HTR-8/SVneo (cell line): Measurements from ENCODE around the gene NFIL3.
"Not testable (repeated sequence)": the region's sequence is repeated elsewhere in the genome, so short reads cannot be mapped to it uniquely, and the experiment has no call there.

Experiments
- DNase-seq: peaks from one replicate; pipeline ENCODE4 v3.0.0; 2011; ENCODE audit warnings: low spot score, mixed read lengths; ENCODE audit not compliant: insufficient read length
- FAIRE-seq: peaks from 2 replicates; lab custom pipeline; 2011; peaks lifted over from hg19 to GRCh38; lab: Jason Lieb, UNC

Gene NFIL3

DNA sequence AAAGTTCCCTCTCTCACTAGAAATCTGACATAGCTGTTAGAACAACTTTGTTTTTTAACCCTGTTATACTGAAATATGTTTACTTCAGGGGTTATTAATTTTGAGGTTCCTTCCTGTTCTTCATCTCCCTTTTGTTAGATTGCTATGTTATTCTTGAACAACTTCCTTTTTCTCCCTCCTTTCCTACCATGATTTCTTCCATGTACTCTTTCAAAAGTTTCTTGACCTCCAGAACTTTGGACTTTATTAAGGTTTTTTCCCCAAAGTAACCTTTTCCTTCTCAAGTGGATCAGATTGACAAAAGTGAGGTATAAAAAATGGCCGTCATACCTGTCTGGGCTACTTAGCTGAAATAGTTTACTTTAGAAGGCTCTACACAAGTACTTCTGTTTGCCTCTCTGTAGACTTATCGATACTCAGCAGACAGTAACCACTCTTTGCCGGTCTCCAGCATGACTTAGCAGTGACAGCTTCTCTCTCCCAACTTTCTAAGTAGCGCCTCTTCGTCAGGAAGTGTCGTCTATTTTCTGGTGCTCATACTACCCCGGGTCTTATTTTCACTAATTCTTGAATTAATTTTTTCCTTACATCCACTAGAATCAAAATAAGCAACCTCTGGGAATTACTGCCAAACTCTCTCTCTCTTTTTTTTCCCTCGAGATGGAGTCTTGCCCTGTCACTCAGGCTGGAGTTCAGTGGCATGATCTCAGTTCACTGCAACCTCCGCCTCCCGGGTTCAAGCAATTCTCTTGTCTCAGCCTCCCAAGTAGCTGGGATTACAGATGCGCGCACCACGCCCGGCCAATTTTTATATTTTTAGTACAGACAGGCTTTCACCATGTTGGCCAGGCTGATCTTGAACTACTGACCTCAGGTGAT is 19.7 kb downstream of the NFIL3 start:
- no peak for FAIRE-seq
- no peak for DNase-seq

DNA sequence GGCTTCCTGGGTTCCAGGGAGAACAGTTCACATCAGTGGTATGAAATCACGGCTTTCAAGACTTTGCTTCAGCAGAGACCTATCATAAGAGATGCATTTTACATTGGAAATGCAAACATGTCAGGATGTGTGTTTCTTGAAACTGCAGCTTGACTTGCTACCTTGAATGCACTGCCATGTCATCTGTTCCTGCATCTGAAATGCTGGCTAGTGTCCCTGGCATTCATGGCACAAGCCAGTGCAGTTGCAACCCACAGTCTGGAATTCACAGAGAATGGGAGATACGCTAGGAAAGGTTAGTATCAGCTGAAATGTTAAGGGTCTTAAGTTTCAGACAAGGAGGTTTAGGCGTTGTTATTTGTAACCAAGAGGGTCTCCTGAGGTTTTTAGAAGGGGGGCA is 24.7 kb downstream of the NFIL3 start:
- no peak for DNase-seq
- no peak for FAIRE-seq

DNA sequence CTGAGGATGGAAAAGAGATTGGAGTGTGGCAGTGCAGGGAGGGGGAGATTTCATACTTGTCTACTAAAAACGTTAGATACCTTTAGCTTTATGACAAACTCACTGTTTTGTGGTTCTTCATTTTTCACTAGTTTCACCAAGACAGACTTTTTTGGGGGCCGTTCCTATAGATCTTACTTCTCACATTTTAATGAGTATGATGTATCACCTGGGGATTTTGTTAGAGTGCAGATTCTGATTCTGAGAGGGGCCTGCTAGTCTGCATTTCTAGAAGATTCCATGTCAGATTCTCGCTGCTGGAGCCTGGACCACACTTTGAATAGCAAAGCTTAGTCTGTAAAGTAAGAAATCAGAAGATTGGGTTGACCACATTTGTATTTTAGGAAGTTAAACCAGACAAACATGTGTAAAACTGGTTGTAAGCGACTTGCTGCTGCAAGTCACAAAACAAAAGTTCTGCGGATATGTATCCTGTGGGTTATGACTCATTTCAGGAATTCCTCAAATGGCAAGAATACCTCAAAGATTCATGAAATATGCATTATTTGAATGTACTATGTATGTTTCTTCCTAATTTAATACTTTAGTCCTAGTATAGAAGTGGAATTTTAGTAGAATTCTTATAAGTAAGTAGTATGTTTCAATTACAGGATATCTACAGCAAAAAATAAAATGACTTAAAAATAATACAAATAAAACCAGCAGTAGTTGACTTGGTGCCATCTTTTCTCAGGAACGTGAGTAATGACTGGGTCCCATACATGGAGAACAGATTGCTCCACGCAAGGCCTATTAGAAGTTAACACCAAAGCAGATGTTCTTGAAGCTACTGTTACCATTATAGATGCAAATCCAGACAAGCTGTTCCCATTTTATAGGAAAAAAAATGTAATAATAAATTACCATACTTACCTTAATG is 27.8 kb downstream of the NFIL3 start:
- DNase-seq (peak; percentile 41), FAIRE-seq (no peak)

DNA sequence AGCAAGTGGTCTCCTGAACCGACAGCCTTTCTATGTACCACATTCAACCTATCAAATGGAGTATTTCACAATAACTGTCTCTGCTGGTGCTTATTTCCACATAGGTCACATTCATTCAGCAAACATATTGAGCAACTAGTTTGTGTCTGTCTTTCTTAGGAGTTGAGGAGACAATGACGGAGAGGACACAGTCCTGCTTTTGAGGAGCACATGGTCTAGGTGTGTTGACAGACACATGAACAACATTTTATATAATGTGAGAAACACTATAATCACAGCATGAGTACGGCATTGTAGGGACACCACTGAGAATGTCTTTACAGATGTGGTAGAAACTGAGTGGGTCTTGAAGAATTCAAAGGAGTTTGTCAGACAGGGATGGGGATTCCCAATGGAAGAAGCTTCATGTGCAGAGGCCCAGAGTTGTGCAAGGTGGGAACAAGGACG is 28.5 kb downstream of the NFIL3 start:
- DNase-seq (peak; percentile 22), FAIRE-seq (no peak)

DNA sequence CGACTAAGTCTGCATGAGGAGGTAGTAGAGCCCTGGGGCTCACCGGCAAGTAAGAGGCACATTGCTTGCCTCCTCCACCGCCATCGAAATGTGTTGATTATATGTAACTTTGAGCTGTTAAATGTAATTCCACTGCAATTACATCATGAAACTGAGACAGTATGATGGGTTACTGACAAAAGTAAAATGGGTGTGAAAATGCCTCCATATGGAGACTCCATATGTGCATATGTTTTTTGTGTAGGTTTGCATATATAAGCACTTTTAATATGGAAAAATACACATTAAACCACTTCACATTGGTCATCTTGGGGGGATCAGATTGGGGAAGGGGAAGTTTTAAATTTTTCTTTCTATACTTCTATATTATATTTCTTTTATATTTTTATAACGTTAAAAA is 29.8 kb downstream of the NFIL3 start:
- no peak for DNase-seq
- no peak for FAIRE-seq

DNA sequence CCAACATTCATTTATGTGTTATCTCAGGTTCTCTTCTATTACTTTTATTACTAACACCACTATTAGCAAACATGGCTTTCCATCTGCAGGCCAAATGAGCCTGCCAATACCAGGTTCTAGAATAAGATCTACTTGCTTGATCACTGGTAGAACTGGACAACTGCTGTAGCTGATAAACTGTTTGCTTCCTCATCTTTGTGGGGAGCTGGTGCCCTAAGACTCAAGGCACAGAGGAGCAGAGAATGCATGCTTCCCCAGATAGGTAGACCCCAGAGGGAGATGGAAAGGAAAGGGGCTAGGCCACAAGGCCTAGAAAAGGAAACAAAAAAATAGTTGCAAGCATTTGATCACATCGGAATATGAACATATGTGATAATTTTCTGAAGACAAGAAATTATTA is 31.2 kb downstream of the NFIL3 start:
- no peak for FAIRE-seq
- no peak for DNase-seq

DNA sequence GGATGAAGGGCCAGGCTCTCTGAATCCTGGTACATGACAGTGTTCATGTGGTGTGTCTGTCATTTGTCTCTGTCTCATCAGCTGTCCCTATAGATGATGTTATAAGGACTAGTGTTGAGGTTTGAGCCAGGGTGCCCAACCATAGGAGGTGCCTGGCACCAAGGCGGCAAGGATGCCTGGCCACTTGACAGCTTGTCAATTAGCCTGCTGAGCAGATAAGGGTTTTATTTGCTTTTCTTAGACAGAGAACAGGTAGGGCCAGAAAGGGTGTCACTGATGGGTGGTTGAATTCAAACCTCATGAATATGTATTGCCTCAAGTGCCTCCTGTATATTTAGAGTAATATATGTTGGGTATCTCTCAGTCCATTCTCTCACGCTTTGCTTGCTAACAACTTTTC is 31.8 kb downstream of the NFIL3 start:
- DNase-seq (no peak), FAIRE-seq (no peak)

DNA sequence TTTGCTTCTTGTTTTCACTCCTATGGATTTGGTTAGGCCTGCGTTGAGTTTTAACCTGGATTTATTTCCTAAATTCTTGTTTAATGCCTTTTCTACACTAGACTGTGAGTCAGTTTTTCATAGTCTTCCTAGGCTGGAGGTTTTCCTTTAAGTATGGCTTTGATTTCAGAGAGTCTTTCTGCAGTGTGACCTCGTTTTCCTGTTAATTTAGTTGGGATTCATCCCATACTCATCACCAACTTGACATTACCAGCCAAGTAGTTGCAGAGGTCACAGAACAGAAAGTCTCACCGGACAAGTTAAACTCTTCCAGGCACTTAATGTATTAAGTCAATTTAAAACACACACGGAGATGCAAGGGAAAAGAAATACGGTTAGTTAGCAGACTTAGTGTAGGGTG is 32.2 kb downstream of the NFIL3 start:
- FAIRE-seq (no peak), DNase-seq (no peak)

DNA sequence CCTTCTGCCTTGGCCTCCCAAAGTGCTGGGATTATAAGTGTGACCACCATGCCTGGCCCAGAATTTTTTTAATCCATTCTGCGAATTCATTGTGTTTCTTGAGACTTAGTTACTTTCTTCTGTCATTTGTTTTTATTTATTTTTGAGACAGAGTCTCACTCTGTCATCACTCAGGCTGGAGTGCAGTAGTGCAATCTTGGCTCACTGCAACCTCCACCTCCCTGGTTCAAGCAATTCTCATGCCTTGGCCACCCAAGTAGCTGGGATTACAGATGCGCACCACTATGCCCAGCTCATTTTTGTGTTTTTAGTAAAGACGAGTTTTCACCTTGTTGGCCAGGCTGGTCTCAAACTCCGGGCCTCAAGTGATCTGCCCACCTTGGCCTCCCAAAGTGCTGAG is 33.9 kb downstream of the NFIL3 start:
- FAIRE-seq, DNase-seq: not testable (repeated sequence)

DNA sequence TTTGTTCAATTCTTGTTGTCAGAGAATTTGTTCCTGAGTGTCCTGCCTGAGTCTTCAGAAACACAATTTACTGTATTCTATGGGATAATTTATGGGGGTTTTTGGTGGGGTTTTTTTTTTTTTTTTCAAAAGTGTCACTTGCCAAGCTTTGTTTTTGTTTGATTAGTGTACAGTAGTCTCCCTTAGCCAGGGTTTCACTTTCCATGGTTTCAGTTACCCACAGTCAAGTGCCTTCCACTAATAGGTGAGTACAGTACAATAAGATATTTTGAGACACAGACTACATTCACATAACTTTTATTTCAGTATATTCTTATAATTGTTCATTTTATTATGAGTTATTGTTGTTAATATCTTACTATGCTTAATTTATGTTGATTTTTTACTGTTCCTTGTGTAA is 36.9 kb downstream of the NFIL3 start:
- FAIRE-seq (no peak), DNase-seq (no peak)

DNA sequence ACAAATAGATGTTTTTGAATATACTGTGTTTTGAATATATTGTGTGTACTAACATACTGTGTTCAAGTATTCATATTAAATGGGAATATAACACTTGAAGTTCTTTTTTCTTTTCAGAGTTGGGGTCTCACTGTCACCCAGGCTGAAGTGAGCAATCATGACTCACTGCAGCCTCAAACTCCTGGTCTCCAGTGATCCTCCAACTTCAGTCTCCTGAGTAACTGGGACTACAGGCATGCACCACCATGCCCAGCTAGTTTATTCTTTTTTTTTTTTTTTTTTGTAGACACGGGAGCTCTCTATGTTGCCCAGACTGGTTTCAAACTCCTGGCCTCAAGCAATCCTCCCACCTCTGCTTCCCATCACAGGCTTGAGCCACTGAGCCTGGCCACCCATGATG is 38.7 kb downstream of the NFIL3 start:
- no peak for FAIRE-seq
- no peak for DNase-seq

DNA sequence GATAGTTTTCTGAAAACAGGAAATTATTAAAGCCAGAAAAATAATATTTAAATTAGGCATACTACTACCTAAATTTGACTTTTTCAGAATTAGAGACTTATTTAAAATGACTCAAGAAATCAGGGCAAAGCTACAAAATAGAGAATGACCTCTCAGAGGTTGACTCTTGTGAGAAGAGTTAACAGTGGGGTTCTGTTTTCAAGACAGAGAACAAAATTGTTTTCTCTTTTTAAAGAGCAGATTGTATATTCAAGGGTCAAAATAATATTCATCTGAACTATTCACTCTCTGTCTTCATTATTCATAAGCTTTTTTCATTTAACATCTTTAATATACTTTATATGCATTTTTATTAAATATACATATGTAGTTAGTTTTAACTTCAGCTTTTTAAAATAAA is 40.1 kb downstream of the NFIL3 start:
- FAIRE-seq (no peak), DNase-seq (no peak)

DNA sequence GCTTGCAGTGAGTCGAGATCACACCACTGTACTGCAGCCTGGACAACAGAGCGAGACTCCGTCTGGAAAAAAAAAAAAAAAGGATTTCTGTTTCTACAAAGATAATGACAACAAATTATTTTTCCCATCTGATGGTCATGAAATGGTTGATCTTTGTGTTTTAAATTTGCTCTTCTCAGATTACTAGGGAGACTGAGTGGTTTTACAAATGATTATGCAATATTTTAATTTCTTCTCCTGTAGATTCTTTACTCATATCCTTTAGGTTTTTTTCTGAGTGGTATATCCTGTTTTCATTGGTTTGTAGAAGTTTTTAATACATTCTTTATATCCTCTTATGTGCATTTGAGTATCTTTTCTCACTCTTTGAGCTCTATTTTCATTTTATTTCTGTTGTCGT is 41.3 kb downstream of the NFIL3 start:
- no peak for DNase-seq
- no peak for FAIRE-seq

DNA sequence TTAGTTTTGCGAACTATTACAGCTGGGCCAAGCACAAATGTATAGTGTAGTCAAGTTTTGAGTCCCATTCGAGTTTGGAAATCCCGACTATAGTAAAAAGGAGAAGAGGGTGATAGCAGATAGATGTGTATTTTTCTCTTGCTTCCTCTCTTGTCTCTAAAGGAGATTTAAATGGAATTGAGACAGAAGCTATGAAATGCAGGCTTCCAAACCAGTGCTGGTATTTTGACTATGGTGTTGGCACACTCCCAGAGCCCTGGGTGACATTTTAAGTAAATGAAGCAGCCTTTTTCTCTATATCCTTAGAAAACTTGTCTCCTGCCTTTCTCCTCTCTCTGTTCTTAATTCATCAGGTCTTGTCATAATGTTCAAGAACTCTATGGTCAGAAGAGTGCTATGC is 44.2 kb downstream of the NFIL3 start:
- no peak for DNase-seq
- FAIRE-seq = no peak

DNA sequence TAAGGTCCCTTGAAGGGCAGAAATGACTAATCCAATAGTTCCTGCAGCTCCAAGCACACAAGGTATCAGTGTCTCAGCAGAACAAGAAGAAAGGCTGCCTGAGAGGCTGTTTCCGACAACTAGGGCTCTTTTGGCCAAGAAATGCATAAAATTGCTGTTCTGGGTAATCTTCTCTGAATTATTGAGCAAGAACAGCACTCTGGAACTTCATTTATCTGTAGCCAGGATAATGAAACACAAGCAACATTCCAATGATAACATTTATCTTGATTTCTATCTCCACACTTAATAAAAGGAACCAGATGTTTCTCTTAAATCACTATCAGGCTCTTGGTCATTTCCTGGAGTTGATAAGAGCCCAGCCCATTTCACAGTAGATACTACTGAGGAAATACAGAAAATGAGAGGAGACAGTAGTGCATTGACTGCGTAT is 44.9 kb downstream of the NFIL3 start:
- DNase-seq (no peak), FAIRE-seq (no peak)

DNA sequence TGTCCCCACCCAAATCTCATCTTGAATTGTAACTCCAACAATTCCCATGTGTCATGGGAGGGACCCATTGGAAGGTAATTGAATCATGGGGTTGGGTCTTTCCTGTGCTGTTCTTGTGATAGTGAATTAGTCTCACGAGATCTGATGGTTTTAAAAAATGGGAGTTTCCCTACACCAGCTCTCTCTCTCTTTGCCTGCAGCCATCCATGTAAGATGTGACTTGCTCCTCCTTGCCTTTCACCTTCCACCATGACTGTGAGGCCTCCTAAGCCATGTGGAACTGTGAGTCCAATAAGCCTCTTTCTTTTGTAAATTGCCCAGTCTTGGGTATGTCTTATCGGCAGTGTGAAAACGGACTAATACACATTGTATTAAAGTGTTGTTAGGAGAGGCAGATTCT is 45.6 kb downstream of the NFIL3 start:
- FAIRE-seq, DNase-seq: not testable (repeated sequence)

DNA sequence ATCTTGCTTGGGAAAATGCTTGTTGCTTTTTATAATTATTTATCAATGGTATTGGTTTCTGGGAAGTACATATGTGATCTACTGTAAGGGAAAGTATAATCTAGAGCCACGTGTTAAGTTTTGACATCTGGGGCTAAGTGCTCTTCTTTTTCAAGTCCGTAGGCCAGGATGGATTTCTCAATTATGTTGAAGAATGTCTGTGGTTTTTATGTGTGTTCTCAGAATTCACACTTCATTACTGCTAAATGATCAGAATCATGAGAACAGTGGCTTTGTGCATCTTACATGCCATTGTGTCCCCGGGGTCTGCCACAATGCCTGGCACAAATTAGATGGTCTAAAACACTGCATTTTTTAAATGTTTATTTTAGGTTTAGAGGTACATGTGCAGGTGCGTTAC is 47.4 kb downstream of the NFIL3 start:
- DNase-seq = no peak
- FAIRE-seq = no peak

DNA sequence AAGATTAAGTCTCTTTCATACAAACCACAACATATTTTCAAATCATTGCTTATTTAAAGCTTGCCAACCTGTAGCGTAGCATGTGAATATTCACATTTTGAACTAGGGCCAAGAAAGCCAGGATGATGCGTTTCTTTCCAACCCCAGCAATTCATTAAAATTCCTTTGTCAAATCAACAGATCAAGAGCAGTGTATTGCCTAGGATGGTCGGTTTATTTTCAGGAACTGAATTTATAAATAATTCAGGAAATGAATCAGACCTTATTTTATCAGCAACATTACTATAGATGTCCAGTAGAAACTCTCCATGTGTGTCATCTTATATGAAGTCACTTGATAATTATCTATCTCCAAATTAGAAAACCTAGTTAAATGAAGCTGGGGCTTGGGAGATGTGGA is 48.7 kb downstream of the NFIL3 start:
- FAIRE-seq (no peak), DNase-seq (no peak)

DNA sequence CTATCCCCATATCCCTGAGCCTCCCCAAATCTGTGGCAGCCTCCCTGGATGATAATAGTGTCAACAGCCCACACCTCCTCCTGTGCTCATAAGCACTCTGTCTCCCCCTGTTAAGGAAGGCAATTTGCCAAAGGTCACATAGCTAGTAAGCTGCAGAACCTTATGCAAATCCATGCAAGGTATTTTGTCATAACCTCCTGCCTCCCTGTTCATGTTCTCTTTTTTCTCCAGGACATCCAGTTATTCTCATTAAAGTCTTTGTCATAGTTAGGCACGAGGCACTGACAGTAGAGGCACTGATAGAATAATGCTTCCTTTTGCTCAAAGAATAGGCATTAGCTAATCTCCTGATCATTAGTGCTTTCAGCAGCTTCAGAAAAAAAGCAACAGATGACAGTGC is 51.7 kb downstream of the NFIL3 start:
- no peak for FAIRE-seq
- DNase-seq = no peak

DNA sequence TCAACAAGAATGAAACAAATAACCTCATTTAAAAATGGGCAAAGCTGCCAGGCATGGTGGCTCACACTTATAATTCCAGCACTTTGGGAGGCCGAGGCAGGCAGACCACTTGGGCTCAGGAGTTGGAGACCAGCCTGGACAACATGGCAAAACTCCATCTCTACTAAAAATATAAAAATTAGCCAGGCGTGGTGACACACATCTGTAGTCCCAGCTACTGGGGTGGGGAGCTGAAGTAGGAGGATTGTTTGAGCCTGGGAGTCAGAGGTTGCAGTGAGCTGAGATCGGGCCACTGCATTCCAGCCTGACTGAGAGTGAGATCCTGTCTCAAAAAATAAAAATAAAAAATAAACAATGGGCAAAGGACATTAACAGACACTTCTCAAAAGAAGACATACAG is 53.6 kb downstream of the NFIL3 start:
- not testable (repeated sequence) for FAIRE-seq, DNase-seq

DNA sequence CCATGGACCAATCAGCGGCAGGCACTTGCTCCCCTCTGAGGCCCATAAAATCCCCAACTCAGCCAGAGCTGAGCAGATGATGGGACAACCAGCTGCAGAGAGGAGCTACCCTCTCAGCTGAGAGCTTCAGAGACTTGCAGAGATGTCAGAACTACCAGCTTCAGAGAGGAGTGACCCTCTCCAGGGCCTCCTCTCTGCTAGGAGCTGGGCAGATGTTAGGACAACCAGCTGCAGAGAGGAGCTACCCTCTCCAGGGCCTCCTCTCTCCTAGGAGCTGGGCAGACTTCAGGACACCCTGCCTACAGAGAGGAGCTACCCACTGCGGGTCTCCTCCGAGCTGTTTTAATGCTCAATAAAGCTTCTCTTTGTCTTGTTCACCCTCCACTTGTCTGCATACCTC is 58.9 kb downstream of the NFIL3 start:
- DNase-seq (no peak), FAIRE-seq (no peak)
